GM12801 (cell line): ENCODE measurements around the gene LCN2.

Experiments used
- TF ChIP-seq, protein P1 (sequence below): IDR thresholded peaks from one replicate; pipeline ENCODE4 v1.5.1; 2011; ENCODE audit warnings: control low read depth; ENCODE audit not compliant: insufficient read length; ENCODE audit errors: extremely low read depth

Gene LCN2

DNA sequence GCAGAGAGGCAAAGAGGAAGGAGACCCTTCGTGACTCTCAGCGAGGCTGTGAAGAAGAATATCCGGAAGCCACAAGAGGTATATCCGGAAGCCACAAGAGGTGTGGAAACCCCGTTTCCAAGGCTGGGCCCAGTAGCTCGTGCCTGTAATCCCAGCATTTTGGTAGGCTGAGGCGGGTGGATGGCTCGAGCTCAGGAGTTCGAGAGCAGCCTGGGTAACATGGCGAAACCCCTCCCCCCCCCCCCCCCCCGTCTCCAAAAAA is 10.2 kb downstream of the LCN2 start:
- TF ChIP-seq, protein P1, sequence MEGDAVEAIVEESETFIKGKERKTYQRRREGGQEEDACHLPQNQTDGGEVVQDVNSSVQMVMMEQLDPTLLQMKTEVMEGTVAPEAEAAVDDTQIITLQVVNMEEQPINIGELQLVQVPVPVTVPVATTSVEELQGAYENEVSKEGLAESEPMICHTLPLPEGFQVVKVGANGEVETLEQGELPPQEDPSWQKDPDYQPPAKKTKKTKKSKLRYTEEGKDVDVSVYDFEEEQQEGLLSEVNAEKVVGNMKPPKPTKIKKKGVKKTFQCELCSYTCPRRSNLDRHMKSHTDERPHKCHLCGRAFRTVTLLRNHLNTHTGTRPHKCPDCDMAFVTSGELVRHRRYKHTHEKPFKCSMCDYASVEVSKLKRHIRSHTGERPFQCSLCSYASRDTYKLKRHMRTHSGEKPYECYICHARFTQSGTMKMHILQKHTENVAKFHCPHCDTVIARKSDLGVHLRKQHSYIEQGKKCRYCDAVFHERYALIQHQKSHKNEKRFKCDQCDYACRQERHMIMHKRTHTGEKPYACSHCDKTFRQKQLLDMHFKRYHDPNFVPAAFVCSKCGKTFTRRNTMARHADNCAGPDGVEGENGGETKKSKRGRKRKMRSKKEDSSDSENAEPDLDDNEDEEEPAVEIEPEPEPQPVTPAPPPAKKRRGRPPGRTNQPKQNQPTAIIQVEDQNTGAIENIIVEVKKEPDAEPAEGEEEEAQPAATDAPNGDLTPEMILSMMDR = no peak

DNA sequence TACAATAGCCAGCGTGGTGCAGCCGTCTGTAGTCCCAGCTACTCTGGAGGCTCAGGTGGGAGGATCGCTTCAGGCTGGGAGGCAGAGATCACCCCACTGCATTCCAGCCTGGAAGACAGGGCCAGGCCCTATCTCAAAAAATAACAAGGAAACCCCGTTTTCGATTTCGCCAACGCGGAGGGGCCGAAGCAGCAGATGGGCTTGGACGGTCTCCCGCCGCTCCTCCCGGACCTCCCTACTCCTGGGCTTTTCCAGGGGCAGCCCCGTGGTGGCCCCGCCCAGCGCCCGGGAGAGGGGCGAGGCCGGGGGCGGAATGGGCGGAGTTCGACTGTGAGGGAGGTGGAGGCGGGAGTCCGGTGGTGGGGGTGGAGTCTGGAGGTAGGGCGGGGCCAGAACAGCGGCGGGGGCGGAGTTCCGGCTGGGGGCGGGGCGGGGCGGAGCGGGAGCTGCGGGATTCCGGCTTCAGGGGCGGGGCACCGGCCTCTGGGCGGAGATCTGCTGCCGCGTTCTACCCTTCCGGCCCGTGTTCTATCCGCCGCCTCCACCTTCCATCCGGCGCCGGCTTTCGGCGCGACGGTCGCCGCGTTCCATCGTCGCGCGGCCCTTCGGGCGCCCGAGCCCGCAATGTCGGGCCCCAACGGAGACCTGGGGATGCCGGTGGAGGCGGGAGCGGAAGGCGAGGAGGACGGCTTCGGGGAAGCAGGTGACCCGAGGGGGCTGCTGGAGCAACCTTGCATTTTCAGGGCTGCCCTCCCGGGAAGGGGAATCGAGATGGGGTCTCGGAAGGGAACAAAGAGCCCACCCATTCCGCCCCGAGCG is 10.7 kb downstream of the LCN2 start, which contains the start of gene BBLN:
BBLN (plus strand) TSS at position 482 of the 819 bp plus-strand sequence; CDS start at position 625, 143 bp downstream.
- TF ChIP-seq, protein P1 = no peak

DNA sequence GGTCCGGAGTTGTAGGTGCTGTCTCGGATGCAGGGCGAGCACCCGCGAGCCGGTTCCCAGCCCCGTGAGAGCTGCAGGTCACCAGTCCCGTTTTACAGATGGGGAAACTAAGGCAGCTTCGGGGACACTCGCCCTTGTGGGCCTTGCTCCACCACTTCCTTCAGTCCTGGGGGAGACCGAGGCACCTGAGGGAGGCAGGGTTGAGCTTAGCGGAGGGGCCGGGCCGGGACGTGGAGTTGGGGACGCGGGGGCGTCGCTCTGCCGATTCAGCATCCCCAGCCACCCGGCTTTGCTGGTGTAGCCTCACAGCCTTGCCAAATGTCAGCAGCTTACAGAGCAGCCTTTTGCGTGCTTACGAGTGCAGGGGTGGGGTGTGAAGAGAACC is 11.3 kb downstream of the LCN2 start:
- TF ChIP-seq, protein P1 = no peak

DNA sequence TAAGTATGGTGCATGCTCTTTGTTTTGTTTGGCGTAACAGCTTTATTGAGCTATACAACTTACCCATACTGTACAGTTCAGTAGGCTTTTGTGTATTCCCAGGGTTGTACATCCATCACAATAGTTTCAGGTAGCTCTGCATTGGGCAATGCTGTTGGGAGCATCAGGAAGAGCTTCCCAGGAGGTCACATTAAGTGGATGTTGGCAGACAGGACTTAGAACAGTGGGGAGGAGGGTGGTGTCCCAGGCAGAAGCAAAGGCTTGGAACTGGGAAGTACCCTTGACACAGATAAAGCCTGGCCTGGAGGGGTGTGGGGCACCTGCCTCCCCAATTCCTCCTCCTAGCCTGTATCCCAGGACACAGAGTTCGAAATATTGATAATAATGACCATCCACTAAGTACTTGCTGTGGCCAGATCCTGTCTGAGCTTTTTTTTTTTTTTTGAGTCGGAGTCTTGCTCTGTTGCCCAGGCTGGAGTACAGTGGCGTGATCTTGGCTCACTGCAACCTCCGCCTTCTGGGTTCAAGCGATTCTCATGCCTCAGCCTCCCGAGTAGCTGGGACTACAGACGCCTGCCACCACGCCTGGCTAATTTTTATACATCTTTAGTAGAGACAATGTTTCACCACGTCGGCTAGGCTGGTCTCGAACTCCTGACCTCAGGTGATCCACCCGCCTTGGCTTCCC is 12.1 kb downstream of the LCN2 start:
- TF ChIP-seq, protein P1 = no peak

DNA sequence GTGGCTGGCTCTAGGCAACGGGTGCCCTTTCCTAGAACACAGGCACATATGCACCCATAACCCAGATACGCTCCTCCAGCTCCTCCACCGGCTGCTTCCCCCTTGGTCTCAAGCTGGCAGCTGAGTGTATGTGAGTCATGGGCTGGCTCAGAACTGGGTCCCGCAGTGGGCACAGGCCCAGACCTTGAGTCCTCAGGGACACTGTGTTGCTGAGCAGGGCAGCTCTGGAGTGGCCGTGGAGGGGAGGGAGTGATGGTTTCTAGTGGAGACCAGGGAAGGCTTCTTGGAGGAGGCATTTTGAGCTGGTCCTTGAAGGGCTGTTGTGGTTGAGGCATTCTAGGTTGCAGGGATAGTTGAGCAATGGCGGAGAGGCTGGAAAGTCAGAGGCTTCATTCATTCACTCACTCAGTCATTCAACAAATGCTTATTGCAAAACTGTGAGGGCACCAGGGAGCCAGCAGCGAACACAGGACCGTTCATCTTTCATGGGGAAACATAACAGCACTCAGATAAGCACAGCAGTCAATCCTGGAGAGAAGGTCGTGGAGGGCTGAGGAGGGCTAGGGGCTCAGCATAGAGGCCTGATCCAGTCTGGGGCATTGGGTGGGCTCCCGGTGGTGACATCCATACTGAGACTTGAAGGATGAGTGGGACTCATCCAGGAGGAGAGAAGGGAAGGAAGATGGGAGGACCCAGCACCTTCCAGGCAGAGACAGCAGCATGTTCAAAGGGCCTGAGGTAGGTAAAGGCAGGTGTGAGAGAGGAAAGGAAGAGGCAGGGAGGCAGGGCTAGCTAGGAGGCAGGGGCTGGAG is 13.2 kb downstream of the LCN2 start:
- TF ChIP-seq, protein P1 = no peak

DNA sequence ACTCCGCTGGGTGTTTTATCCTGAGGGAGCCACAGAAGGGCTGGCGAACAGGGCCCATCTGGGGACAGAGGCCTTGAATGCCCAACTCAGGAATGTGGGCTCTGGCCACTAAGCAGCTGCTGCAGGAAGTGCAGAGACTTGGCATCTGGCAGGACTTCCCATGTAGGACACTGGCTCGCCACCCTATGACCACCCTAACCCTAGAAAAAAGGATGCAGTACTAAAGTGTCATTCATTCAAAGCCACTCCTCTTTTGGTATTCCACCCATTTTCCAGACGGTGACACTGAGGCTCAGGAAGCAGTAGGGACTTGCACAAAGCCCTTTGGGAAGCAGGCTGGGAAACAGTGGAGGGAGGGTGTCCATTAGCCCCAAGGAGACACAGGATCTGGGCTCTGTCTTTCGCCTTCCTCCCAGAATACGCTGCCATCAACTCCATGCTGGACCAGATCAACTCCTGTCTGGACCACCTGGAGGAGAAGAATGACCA is 13.8 kb downstream of the LCN2 start:
- TF ChIP-seq, protein P1 = no peak
